Stimulated activated CD8-positive, alpha-beta memory T cell treated with anti-CD3 and anti-CD28 coated beads, Interleukin-15, amount 100 ng/mL, for 24 hours (primary cell): ENCODE measurements around the gene JAZF1.
"Not testable (repeated sequence)": the region's sequence is repeated elsewhere in the genome, so short reads cannot be mapped to it uniquely, and the experiment has no call there.

Experiments
- DNase-seq: peaks from one replicate; pipeline ENCODE4 v3.0.0-alpha.2; 2020; ENCODE audit warnings: low read depth

JAZF1 gene

DNA sequence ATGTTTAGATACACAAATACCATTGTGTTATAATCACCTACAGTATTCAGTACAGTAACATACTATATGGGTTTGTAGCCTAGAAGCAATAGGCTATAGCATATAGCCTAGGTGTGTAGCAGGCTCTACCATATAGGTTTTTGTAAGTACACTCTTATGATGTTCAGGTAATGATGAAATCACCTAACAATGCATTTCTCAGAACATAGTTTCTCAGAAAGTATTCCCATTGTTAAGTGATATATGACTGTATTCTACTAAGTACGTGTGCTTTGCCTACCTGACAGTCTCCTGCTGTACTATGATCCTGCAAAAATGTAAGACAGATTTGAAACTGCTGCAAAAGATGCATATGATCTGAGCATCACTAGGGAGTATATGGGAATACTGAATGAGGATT is 137.9 kb downstream of the JAZF1 start:
- DNase-seq, result no peak

- no peak for DNase-seq
These were observed 138.9 kb downstream of the JAZF1 start for GRCh38 chr7:28041508-28042314.

DNA sequence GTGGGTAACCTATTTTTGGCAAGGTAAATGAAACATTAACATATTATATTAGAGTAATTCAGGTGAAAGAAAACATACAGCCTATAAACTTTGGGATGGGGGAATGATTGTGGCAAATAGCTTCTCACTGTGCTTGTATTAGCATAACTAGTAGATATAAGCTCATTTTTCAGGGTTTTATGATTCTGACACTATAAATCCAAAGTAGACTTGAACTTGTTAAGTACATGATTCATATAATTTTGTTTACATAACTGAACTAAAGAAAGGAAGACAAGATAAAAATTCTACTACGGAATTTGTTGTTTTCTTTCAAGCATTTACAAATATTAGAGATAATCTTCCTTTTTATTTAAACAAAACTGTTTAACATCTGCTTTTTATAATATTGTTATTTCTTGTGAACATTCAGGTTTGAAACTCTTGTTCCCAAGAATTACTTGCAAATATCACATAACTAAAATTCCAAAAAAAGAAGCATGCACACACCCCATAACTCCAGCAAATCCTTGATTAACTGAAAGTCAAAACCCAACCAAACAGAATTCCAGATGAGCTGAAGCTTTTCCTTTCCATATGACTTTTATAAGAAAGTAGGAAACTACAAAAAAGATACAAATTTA is 142.3 kb downstream of the JAZF1 start:
- no peak for DNase-seq

GRCh38 chr7:28037220-28038010 is 143.2 kb downstream of the JAZF1 start:
- DNase-seq, result no peak

GRCh38 chr7:28036696-28037095 is 143.9 kb downstream of the JAZF1 start:
- DNase-seq, result no peak

DNA sequence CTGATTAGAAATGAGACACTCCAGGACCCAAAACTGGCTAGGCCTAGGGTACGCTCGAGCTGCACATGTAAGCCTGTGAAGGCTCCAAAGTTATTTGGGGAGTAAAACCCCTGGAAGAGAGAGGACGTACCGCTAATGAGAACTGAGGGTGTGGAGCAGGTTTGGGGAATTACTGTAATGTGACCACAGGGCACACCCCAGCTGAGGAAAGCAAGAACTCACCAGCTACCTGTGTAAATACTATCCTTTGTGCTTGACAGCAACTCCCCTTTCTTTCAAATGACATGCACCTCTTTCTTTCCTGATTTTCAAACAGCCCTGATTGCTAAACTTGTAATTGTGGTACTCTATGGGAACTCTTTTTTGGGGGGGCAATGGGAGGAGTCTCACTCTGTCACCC is 147.2 kb downstream of the JAZF1 start:
- no peak for DNase-seq

GRCh38 chr7:28032738-28033380 is 147.7 kb downstream of the JAZF1 start:
- no peak for DNase-seq

DNA sequence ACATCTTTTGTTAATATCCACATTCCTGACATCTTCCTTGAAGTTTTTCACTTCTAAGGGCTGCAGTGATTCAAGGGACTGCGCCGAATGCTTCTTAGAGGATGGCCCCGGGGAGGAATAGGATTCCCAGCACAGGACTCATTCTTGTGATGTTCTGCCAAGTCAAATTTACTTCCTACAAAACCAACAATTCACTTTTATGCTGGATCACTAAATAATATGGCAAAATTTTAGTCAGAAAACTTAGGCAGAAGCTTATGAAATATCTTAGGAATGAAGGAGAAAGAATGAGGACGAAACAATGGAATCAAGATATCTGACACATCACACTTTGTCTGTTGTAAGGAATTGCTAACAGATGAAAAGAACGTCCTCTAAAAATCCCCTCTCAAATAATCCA is 151.5 kb downstream of the JAZF1 start:
- no peak for DNase-seq

GRCh38 chr7:28028471-28028870 is 152.1 kb downstream of the JAZF1 start:
- no peak for DNase-seq

GRCh38 chr7:28026237-28026636 is 154.4 kb downstream of the JAZF1 start:
- DNase-seq, result no peak

DNA sequence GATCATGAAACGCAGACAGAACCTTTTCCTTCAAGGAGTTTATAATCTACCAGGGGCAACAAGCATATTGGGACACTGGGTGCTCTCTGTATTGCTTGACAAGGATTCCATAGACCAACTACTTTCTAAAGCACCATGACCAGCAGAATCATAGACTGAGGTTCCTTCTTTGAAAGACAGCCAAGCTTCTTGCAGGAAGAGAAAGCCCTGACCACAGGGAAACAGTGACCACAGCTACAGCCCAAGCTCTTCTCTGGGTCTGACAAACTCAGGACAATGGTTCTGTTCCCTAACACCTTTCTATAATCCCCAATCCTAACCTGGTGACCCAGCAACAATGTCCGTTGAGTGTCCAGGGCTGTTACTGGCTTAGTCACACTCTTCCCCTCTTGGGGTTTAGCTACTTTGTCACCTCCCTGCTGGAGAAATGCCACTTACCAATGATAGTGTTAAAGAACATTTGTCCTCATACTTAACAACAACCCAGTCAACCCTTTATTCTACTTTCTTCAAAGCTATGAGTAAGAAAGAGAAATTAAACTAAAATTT is 155.7 kb downstream of the JAZF1 start:
- no peak for DNase-seq

GRCh38 chr7:28020302-28020940 is 160.2 kb downstream of the JAZF1 start:
- no peak for DNase-seq

DNA sequence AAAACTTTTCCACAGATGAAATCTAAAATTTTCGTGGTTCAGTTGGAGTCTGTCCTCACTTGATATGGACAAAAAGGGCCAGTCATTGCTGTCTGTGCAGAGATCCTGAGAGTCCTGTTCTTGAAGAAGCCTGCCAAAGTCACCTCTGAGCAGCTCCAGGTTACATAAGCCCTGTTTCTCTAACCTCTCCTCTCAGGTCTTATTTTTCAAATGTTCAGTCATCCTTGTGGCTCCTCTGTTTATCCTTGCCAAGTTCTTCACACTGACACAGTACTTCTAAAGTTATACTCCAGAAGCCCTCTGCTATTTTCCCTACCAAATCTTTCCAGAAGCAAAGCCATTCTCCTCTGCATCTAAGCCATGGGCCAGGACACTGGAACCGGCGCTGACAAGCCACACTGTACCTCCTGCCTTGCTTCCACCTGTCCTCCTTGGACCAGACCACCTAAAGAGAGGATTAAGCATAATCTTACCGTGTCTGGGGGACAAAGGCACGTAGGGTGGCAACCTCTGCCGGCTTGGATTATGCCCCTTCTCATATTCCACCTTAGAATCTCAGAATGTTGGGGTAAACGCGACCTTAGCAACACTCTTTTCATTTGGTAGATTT is 161.6 kb downstream of the JAZF1 start:
- DNase-seq, result no peak

- no peak for DNase-seq
These were observed 162.1 kb downstream of the JAZF1 start for GRCh38 chr7:28018446-28018845.

DNA sequence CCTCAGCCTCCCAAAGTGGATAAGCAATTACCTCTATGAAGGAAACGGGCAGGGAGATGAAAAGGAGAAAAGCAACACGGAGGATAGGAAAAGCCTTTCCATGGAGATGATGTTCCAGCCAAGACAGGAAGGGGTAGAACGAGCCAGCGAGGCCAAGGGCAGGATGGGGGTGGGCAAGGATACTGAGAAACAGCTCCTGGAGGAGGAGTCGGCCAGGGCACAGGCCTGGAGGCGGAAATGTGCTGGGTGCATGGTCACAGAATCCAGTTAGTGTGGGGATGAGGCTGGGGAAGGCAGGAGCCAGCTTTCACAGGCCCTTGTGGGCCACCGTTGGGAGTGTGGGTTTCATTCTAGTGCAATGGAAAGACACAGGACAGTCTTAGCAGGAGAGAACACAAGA is 162.6 kb downstream of the JAZF1 start:
- DNase-seq, result no peak

- DNase-seq, result no peak
These were observed 163.2 kb downstream of the JAZF1 start for GRCh38 chr7:28017372-28017771.

DNA sequence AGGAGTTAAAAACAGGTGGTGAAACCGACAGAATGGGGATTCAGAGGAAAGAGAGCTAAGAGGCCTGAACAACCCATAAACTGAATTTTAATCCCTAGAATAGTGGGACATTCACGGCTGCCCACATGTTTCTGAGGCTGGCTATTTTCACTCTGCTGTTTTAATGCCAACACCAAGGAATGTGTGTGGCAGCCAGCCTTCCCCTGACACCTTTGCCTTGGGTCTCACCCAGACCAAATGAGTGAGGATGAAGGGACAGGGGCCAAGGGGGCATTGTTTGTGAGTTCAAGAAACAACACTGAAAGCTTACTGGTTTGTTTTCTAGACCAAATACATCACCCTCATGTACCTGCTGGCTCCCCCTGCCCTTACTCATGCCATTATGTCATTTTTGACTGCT is 164.3 kb downstream of the JAZF1 start:
- DNase-seq, result no peak

- DNase-seq, result no peak
These were observed 165.4 kb downstream of the JAZF1 start for GRCh38 chr7:28015169-28015568.

DNA sequence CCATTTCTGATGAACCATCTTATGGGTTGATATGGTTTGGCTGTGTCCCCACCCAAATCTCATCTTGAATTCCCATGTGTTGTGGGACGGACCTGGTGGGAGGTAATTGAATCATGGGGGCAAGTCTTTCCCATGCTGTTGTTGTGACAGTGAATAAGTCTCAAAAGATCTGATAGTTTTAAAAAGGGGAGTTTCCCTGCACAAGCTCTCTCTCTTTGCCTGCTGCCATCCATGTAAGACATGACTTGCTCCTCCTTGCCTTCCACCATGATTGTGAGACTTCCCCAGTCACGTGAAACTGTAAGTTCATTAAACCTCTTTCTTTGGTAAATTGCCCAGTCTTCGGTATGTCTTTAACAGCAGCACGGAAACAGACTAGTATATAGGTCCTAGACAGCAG is 166.3 kb downstream of the JAZF1 start:
- not testable (repeated sequence) for DNase-seq

DNA sequence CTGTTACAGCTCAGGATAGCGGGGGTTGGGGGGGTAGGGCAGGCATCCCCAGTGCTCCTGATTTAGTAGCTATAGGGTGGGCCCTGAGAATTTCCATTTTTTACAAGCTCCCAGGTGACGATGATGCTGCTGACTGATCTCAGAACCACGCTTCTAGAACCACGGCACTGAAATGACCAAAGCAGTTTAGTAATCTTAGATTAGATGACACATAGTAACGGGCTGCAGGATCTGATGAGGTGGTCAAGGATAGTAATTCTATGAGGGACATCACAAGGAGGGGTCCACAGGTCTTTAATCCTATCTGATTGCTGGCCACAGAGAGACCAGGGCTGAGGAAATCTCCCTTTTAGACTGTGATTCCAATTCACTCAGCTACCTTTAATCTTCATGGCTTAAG is 167.2 kb downstream of the JAZF1 start:
- DNase-seq, result no peak

DNA sequence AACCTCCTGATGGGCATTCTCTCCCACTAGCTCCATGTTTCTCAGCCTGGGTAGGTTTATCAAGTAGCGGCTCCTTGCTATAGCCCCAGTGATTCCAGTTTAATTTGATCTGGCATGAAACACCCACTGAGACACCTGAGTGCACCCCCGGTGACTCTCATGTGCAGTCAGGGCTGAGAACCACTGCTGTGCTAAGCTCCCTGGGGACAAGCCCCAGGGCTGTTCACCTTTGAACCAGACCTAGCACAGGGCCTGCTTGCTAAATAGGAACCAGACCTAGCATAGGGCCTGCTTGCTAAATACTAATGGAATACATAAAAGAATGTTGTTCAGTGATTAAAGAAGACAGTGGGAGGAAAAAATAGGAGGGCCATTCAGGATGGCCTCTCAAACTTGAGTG is 167.6 kb downstream of the JAZF1 start:
- DNase-seq, result no peak
